GM12878 (cell line): ENCODE data around the gene AQP5. TPM values are rescaled to one million over a fixed set of nuclear protein-coding genes. Genes with fewer than 3 reads are reported as not detected.

Experiments used
- ATAC-seq: fragments of 200-7000 bp; cut with Tn5 transposase; 3 replicates; pipeline ENCODE4 v1.9.1; 2020; ENCODE audit warnings: mild to moderate bottlenecking, moderate library complexity
- BruUV-seq: library from RNA; stranded (reverse); fragments of 400-500 nt; replicated peaks from 2 replicates; lab custom pipeline; 2021; lab: Mats Ljungman, UMichigan
- CTCF ChIA-PET: fragments of 300-600 bp; sonication (Branson Sonifier 250); formaldehyde crosslinking; extraction: SDS; loops from one replicate; lab custom pipeline; 2021; ENCODE audit warnings: inconsistent platforms; lab: Yijun Ruan, JAX
- POLR2A ChIA-PET: fragments of 350-600 bp; formaldehyde crosslinking; extraction: SDS; loops from one replicate; lab custom pipeline; 2021; ENCODE audit warnings: inconsistent platforms; lab: Charles Lee
- RAD21 ChIA-PET: fragments of 300-600 bp; sonication (Branson Sonifier 250); formaldehyde crosslinking; loops from one replicate; lab custom pipeline; 2023; ENCODE audit warnings: antibody characterized with exemption; ENCODE audit not compliant: unreplicated experiment; lab: Charles Lee
- SMC1A ChIA-PET: fragments of 300-600 bp; sonication (Branson Sonifier 250); formaldehyde crosslinking; loops from one replicate; lab custom pipeline; 2023; ENCODE audit not compliant: unreplicated experiment, uncharacterized antibody; lab: Charles Lee
- DNase-seq: peaks from one replicate; pipeline ENCODE4 v3.0.0-alpha.2; 2011; ENCODE audit warnings: low read depth, low spot score
- FAIRE-seq: peaks from 3 replicates; lab custom pipeline; 2011; peaks lifted over from hg19 to GRCh38; lab: Jason Lieb, UNC
- H2AFZ ChIP-seq: 2 replicates; pipeline ENCODE4 v1.6.0; 2011; ENCODE audit warnings: low read depth, low read length, control low read depth; ENCODE audit not compliant: control insufficient read depth
- H3K27ac ChIP-seq: 2 replicates; pipeline ENCODE4 v1.5.1; 2011; ENCODE audit warnings: control low read depth; ENCODE audit not compliant: control insufficient read depth, insufficient read depth
- H3K27me3 ChIP-seq, 2 experiments: replicated peaks in 1 of 2; 2 replicates each; pipeline versions ENCODE4 v1.6.0 to v1.6.1; 2011; ENCODE audit warnings: low read length in 1 of 2; ENCODE audit not compliant: control insufficient read depth in 2 of 2, insufficient read depth in 2 of 2
- H3K36me3 ChIP-seq, 2 experiments: 2 replicates each; pipeline ENCODE4 v1.5.1; 2011; ENCODE audit warnings: low read length in 1 of 2; ENCODE audit not compliant: control insufficient read depth in 2 of 2, insufficient read depth in 2 of 2
- H3K4me1 ChIP-seq: 2 replicates; pipeline ENCODE4 v1.6.1; 2011; ENCODE audit warnings: mild to moderate bottlenecking, low read length, moderate library complexity, mixed read lengths; ENCODE audit not compliant: control insufficient read depth, insufficient read depth
- H3K4me2 ChIP-seq: 2 replicates; pipeline ENCODE4 v1.6.0; 2011; ENCODE audit warnings: control low read depth; ENCODE audit not compliant: control insufficient read depth, insufficient read depth
- H3K4me3 ChIP-seq: fragments of 200-600 bp; sonication (generic); 2 replicates; pipeline ENCODE4 v1.5.1; 2016
- H3K79me2 ChIP-seq: 2 replicates; pipeline ENCODE4 v1.6.0; 2011; ENCODE audit warnings: low read length; ENCODE audit not compliant: control insufficient read depth, insufficient read depth
- H3K9ac ChIP-seq: 2 replicates; pipeline ENCODE4 v1.8.0; 2011; ENCODE audit warnings: low read length, control low read depth, mixed read lengths; ENCODE audit not compliant: control insufficient read depth, insufficient read depth
- H3K9me3 ChIP-seq: replicated peaks from 3 replicates; pipeline ENCODE4 v1.5.1; 2011; ENCODE audit warnings: mild to moderate bottlenecking, low read length; ENCODE audit not compliant: control insufficient read depth, insufficient read depth
- H4K20me1 ChIP-seq: 2 replicates; pipeline ENCODE4 v1.6.0; 2011; ENCODE audit not compliant: control insufficient read depth, insufficient read depth
- ATF2 ChIP-seq: IDR thresholded peaks from 2 replicates; pipeline ENCODE4 v1.6.1; 2012; ENCODE audit warnings: low read length, inconsistent platforms
- CBX3 ChIP-seq: fragments of 200-600 bp; sonication (generic); IDR thresholded peaks from 2 replicates; pipeline ENCODE4 v1.6.1; 2016; ENCODE audit warnings: low read depth, borderline replicate concordance
- EZH2 ChIP-seq: IDR thresholded peaks from 2 replicates; pipeline ENCODE4 v1.6.1; 2012; ENCODE audit warnings: low read depth, mild to moderate bottlenecking, control low read depth, inconsistent platforms, low read length, borderline replicate concordance; ENCODE audit not compliant: control insufficient read depth
- GATAD2B ChIP-seq: fragments of 450-650 bp; conservative IDR thresholded peaks from 2 replicates; pipeline ENCODE4 v1.6.1; 2017; ENCODE audit warnings: low read depth, mild to moderate bottlenecking, moderate library complexity
- PAX5 ChIP-seq: IDR thresholded peaks from 2 replicates; pipeline ENCODE4 v1.6.1; 2011; ENCODE audit warnings: low read depth, low read length, borderline replicate concordance
- PBX3 ChIP-seq: IDR thresholded peaks from 2 replicates; pipeline ENCODE4 v1.6.1; 2011; ENCODE audit warnings: mild to moderate bottlenecking, low read depth, low read length, moderate library complexity; ENCODE audit not compliant: insufficient replicate concordance
- TCF7 ChIP-seq: IDR thresholded peaks from 2 replicates; pipeline ENCODE4 v1.6.1; 2014; ENCODE audit warnings: antibody characterized with exemption, borderline replicate concordance
- WGBS: methylation state at CpG from one replicate; pipeline ENCODE4 v1.1.6; 2016; ENCODE audit warnings: low lambda C conversion rate; ENCODE audit not compliant: insufficient replicate concordance, insufficient coverage; ENCODE audit errors: missing lambda C conversion rate; 5-methylcytosine and 5-hydroxymethylcytosine counted together
- in situ Hi-C: fragments of 300-500 bp; cut with MboI; formaldehyde crosslinking; loops from 9 replicates; pipeline ENCODE4 v1.14.3; 2018; ENCODE audit warnings: mixed read lengths
- intact Hi-C: fragments of 100-400 bp; cut with micrococcal nuclease; formaldehyde crosslinking; loops from one replicate; pipeline ENCODE4 v1.14.2; 2022; ENCODE audit not compliant: unreplicated experiment
- polyA plus RNA-seq, 11 experiments: library from polyadenylated mRNA; depleted of rRNA in 4 of 11; unstranded in 6 of 11; stranded (reverse) in 5 of 11; fragments of >200 nt; fragmentation: Nextera tagmentation in 4 of 11; fragmentation: Illumina TruSeq in 1 of 11; extraction: Ambion mirVana in 4 of 11; extraction: Trizol in 1 of 11; gene quantifications; 1 replicate in 1 of 11; 2 replicates in 10 of 11; pipeline versions ENCODE4 v1.2.1 to v1.2.3, GENCODE V29; 2011 to 2016; ENCODE audit warnings: inconsistent platforms in 2 of 11, missing spikeins in 2 of 11, low read depth in 1 of 11
- total RNA-seq, 4 experiments: library from RNA; depleted of rRNA in 3 of 4; stranded (reverse); fragments of >200 nt in 3 of 4; fragmentation: Illumina TruSeq in 1 of 4; extraction: Trizol in 1 of 4; gene quantifications; 2 replicates each; pipeline versions ENCODE4 v1.2.1 to v1.2.3, GENCODE V29; 2013 to 2021

Gene AQP5
- total and polyA plus RNA-seq, 10 of the 15 experiments (the other 5 are each of a cell fraction or from before 2014, with no cell fraction given): not detected

- DNase-seq: no peak
- Histone ChIP-seq H3K79me2 (no peaks in the 10 kb centered on the region), H3K4me1 (no peaks in the 10 kb centered on the region), H2AFZ (no peak within 1 kb of the TSS), H3K4me2 (no peak within 1 kb of the TSS), H3K27me3 (peaks cover 6 to 7% of the 10 kb centered on the region in 2 experiments; a peak in 3 of 4 replicates), H3K36me3 (no peaks in the 10 kb centered on the region)
- 47% methylated on average over 32 of the region's 32 CpGs for WGBS
- no peak for FAIRE-seq
- ChIA-PET SMC1A (no interaction called here), RAD21 (no interaction called here)
- intact Hi-C loops: no loop called here
- no peak for ATAC-seq
- TF ChIP-seq TCF7: no peak
- TF ChIP-seq GATAD2B: no peak
- TF ChIP-seq PBX3: no peak
- no peak for TF ChIP-seq ATF2
- TF ChIP-seq CBX3: no peak
- no peak for TF ChIP-seq PAX5
- no peak for TF ChIP-seq EZH2
- TF ChIP-seq, all 136 proteins: peak for 0
- Histone ChIP-seq H4K20me1 (no peaks in the 10 kb centered on the region), H3K9ac (no peak within 1 kb of the TSS), H3K4me3 (no peak within 1 kb of the TSS), H3K27ac (no peak within 1 kb of the TSS), H3K9me3 (no peaks in the 10 kb centered on the region; the same call in 2 of the 3 replicates)
- ChIA-PET POLR2A (no interaction called here), CTCF (interaction anchor here (2.1 kb wide), 1 partner anchor 16 kb away, joined by 13 read pairs; no protein-coding TSS in a partner anchor)
- BruUV-seq: no TSS peak
- in situ Hi-C loops: no loop called here
Measured at GRCh38 chr12:49950273-49951251, 11.1 kb upstream of the AQP5 start, which contains the start of gene AQP2. TSS of gene AQP2 (plus strand) at chr12:49950737. CDS start at chr12:49950831, 94 bp downstream.
